Heart left ventricle (tissue), 13 donors: ENCODE data around the gene TOR4A.

Source experiments
- POLR2A ChIP-seq, 2 donors: fragments of 450-650 bp; IDR thresholded peaks; one replicate each; pipeline ENCODE4 v1.6.1; 2017; ENCODE audit warnings: antibody characterized with exemption in 2 of 2, mild to moderate bottlenecking in 2 of 2, moderate library complexity in 2 of 2
- TF ChIP-seq, protein P1 (sequence below), 12 donors: fragments of 200-600 bp; sonication (generic) in 4 of 12; IDR thresholded peaks; one replicate each; pipeline versions ENCODE4 v1.5.0 to v1.8.0; 2018 to 2022; ENCODE audit warnings: antibody characterized with exemption in 12 of 12, mild to moderate bottlenecking in 5 of 12
- donor health status: ischemic (EF 13 %, LVEDD 7.1; RV severe dilation, severe dysfunction).
- donor health status: DM: no; HTN: yes; CAD: no.
- donor health status: DM: no; HTN: no; CAD: no.
- donor health status: ischemic (EF 25% LVEDD 6.9; RV normal size, moderate dysfunction).
- donor health status: ischemic (EF 25% LVEDD 5.7; RV mildly dilated, moderate dysfunction).
- donor health status: ischemic (EF 35%, LVEDD 5.7; RV mildly dilated, moderate dysfunction).
- donor health status: nonischemic (EF 11% LVEDD 7.7; RV severe dilation, severe dysfunction).
- donor health status: DM: yes; HTN: yes; CAD: no.
- donor health status: PGD.
- donor health status: ischemic (EF 29% LVEDD 5.4; RV normal size, mild dysfunction).
- donor health status: nonischemic (EF 23%, LVEDD 6.1; RV moderate dilation, normal function).

DNA sequence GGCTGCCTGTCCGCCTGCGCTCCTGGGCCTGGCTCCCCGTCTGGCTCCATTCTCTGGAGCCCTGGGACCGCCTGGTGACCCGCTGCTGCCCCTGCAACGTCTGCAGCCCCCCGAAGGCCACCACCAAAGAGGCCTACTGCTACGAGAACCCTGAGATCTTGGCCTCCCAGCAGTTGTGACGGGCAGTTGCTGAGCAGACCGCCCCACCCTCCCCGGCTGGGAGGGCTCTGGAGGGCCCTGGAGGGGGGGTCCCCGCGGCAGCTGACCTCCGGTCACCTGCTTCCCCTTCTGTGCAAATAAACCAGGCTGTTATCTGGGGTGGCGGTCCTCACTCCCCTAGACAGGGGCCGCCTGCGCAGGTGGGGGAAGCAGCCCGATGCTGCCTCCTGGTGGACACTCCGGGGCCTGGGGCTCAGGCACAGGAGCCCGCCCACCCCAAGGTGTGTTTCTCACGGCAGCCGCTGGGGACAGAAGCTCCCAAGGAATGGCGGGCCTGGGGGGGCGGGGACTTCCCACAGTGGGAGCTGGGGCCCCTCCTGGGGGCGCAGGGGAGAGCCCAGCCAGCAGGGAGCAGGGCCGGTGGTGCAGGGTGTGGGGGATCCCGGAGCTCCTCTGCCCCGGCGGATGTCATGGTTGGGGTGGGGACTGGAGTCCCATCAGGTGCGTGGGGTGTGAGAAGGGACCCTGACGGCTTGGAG lies 41.1 kb upstream of the TOR4A start:
- TF ChIP-seq, protein P1, sequence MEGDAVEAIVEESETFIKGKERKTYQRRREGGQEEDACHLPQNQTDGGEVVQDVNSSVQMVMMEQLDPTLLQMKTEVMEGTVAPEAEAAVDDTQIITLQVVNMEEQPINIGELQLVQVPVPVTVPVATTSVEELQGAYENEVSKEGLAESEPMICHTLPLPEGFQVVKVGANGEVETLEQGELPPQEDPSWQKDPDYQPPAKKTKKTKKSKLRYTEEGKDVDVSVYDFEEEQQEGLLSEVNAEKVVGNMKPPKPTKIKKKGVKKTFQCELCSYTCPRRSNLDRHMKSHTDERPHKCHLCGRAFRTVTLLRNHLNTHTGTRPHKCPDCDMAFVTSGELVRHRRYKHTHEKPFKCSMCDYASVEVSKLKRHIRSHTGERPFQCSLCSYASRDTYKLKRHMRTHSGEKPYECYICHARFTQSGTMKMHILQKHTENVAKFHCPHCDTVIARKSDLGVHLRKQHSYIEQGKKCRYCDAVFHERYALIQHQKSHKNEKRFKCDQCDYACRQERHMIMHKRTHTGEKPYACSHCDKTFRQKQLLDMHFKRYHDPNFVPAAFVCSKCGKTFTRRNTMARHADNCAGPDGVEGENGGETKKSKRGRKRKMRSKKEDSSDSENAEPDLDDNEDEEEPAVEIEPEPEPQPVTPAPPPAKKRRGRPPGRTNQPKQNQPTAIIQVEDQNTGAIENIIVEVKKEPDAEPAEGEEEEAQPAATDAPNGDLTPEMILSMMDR (IDR thresholded peaks at IDR 0.05), result peak; percentile 91 to 100 (median 98)
- TF ChIP-seq POLR2A (IDR thresholded peaks at IDR 0.05), result peak in 1 of 2 donors; percentile 18
